Panc1 (cell line): ENCODE data around the gene QPCTL. TPM values are rescaled to one million over a fixed set of nuclear protein-coding genes. Genes with fewer than 3 reads are reported as not detected.

ENCODE experiments used
- ATAC-seq: fragments of 200-7000 bp; cut with Tn5 transposase; 2 replicates; pipeline ENCODE4 v1.9.1; 2020; ENCODE audit warnings: mild to moderate bottlenecking, moderate library complexity
- BruUV-seq: library from RNA; stranded (reverse); fragments of 400-500 nt; replicated peaks from 2 replicates; lab custom pipeline; 2021; lab: Mats Ljungman, UMichigan
- CTCF ChIA-PET: fragments of 300-600 bp; sonication (Branson Sonifier 250); formaldehyde crosslinking; loops from one replicate; lab custom pipeline; 2022; ENCODE audit warnings: antibody characterized with exemption; lab: Charles Lee
- POLR2A ChIA-PET: fragments of 300-600 bp; sonication (Branson Sonifier 250); formaldehyde crosslinking; loops from one replicate; lab custom pipeline; 2022; ENCODE audit warnings: antibody characterized with exemption; lab: Charles Lee
- DNase-seq: peaks from one replicate; pipeline ENCODE4 v3.0.0-alpha.2; 2010; ENCODE audit warnings: low read depth, low spot score
- H3K27ac ChIP-seq: 2 replicates; pipeline ENCODE4 v1.5.1; 2011; ENCODE audit warnings: mild to moderate bottlenecking, low read length, inconsistent platforms
- H3K27me3 ChIP-seq: fragments of 200-500 bp; sonication (Bioruptor generic); 2 replicates; pipeline ENCODE4 v1.6.0; 2014; ENCODE audit warnings: low read length, inconsistent platforms; ENCODE audit not compliant: control insufficient read depth, insufficient read depth
- H3K36me3 ChIP-seq: fragments of 200-500 bp; sonication (Bioruptor generic); 2 replicates; pipeline ENCODE4 v1.5.1; 2014; ENCODE audit warnings: inconsistent platforms, mild to moderate bottlenecking, low read length, moderate library complexity; ENCODE audit not compliant: control insufficient read depth, insufficient read depth
- H3K4me1 ChIP-seq: 2 replicates; pipeline ENCODE4 v1.5.1; 2011; ENCODE audit warnings: inconsistent platforms, mild to moderate bottlenecking, low read length, moderate library complexity; ENCODE audit not compliant: control insufficient read depth, insufficient read depth
- H3K4me3 ChIP-seq, 2 experiments: 2 replicates each; pipeline ENCODE4 v1.5.1; 2011 to 2012; ENCODE audit warnings: low read depth in 2 of 2, low read length in 2 of 2, mild to moderate bottlenecking in 2 of 2, inconsistent platforms in 1 of 2, moderate library complexity in 1 of 2
- H3K9me3 ChIP-seq: fragments of 200-500 bp; sonication (Bioruptor generic); 2 replicates; pipeline ENCODE4 v1.5.1; 2014; ENCODE audit warnings: low read depth, mild to moderate bottlenecking, inconsistent platforms, low read length, moderate library complexity; ENCODE audit not compliant: control insufficient read depth, insufficient read depth
- CTCF ChIP-seq: fragments of 450-650 bp; IDR thresholded peaks from 2 replicates; pipeline ENCODE4 v1.5.1; 2017; ENCODE audit warnings: mild to moderate bottlenecking
- POLR2AphosphoS5 ChIP-seq: IDR thresholded peaks from 2 replicates; pipeline ENCODE4 v1.6.1; 2012; ENCODE audit warnings: mild to moderate bottlenecking, low read depth, low read length, moderate library complexity
- REST ChIP-seq, 2 experiments: IDR thresholded peaks; 2 replicates each; pipeline ENCODE4 v1.6.1; 2011 to 2012; ENCODE audit warnings: low read depth in 2 of 2, control low read depth in 1 of 2, low read length in 1 of 2, mild to moderate bottlenecking in 1 of 2, moderate library complexity in 1 of 2; ENCODE audit not compliant: insufficient read depth in 1 of 2
- SIN3A ChIP-seq: IDR thresholded peaks from 2 replicates; pipeline ENCODE4 v1.6.1; 2012; ENCODE audit warnings: low read depth, mild to moderate bottlenecking, low read length, moderate library complexity, borderline replicate concordance; ENCODE audit not compliant: insufficient read depth
- TCF7L2 ChIP-seq: IDR thresholded peaks from 2 replicates; pipeline ENCODE4 v1.6.1; 2011; ENCODE audit warnings: mild to moderate bottlenecking, low read depth, low read length, inconsistent platforms
- in situ Hi-C: cut with HindIII; loops from 2 replicates; pipeline ENCODE4 v1.10.0; 2016; ENCODE audit warnings: low sequenced_read_pairs, low pct_unique_long_range_greater_than_20kb
- intact Hi-C: fragments of 100-400 bp; cut with micrococcal nuclease; formaldehyde crosslinking; loops from one replicate; pipeline ENCODE4 v1.10.0; 2022; ENCODE audit not compliant: unreplicated experiment
- total RNA-seq: library from RNA; stranded (reverse); gene quantifications from one replicate; pipeline ENCODE4 v1.2.1, GENCODE V29; 2021; ENCODE audit not compliant: unreplicated experiment

The QPCTL gene
- total RNA-seq, 1 experiment from 2014 or later, result 19.4 TPM

GRCh38 chr19:45705115-45705514 is 12.6 kb downstream of the QPCTL start:
- no peaks in the 10 kb centered on the region for H3K9me3 ChIP-seq
- DNase-seq, result no peak
- H3K36me3 ChIP-seq, result no peaks in the 10 kb centered on the region
- no peaks in the 10 kb centered on the region for H3K27me3 ChIP-seq
- ATAC-seq, result peak; percentile 27; the same call in 1 of the 2 replicates
- no peak overlapping the region for H3K4me3 ChIP-seq
- no TSS peak for BruUV-seq
- in situ Hi-C loops, result no loop called here
- ChIA-PET POLR2A (no interaction called here), CTCF (no interaction called here)
- TF ChIP-seq TCF7L2 (no peak), REST (IDR thresholded peaks at IDR 0.05; ENCODE audit: insufficient read depth in 1 of 2, low read depth in 2 of 2, low read length in 1 of 2) (no peak), SIN3A (no peak), POLR2AphosphoS5 (no peak), CTCF (no peak)
- intact Hi-C loops, result loop anchor here (10.0 kb wide), 1 partner anchor 60 kb away; the partner anchor contains the start of gene SIX5
- H3K27ac ChIP-seq, result no peak overlapping the region
- H3K4me1 ChIP-seq, result no peaks in the 10 kb centered on the region

GRCh38 chr19:45705710-45706415 is 13.4 kb downstream of the QPCTL start:
- Histone ChIP-seq H3K27ac (no peak overlapping the region), H3K9me3 (no peaks in the 10 kb centered on the region), H3K4me3 (no peak overlapping the region), H3K4me1 (no peaks in the 10 kb centered on the region; the same call in 1 of the 2 replicates), H3K27me3 (no peaks in the 10 kb centered on the region), H3K36me3 (no peaks in the 10 kb centered on the region)
- ATAC-seq, result no peak
- TF ChIP-seq SIN3A (no peak), TCF7L2 (no peak), CTCF (no peak), POLR2AphosphoS5 (no peak), REST (IDR thresholded peaks at IDR 0.05; ENCODE audit: insufficient read depth in 1 of 2, low read depth in 2 of 2, low read length in 1 of 2) (no peak)
- intact Hi-C loops, result loop anchor here (10.0 kb wide), 1 partner anchor 59 kb away; the partner anchor contains the start of gene SIX5
- POLR2A ChIA-PET, result interaction anchor here (0.5 kb wide), 1 partner anchor 63 kb away, joined by 7 read pairs; the partner anchor contains the start of gene SIX5
- no peak for DNase-seq
- in situ Hi-C loops, result no loop called here
- CTCF ChIA-PET, result no interaction called here
- no TSS peak for BruUV-seq
